NCI-H2227 treated with DMSO at 0.1 percent for 48 hours (cell line): ENCODE data around the gene SPDEF.

Experiments
- DNase-seq: peaks from one replicate; lab custom pipeline; 2025; lab: John Stamatoyannopoulos, UW

Gene SPDEF

GRCh38 chr6:34527751-34528670 lies 28.1 kb downstream of the SPDEF start:
- no peak for DNase-seq

DNA sequence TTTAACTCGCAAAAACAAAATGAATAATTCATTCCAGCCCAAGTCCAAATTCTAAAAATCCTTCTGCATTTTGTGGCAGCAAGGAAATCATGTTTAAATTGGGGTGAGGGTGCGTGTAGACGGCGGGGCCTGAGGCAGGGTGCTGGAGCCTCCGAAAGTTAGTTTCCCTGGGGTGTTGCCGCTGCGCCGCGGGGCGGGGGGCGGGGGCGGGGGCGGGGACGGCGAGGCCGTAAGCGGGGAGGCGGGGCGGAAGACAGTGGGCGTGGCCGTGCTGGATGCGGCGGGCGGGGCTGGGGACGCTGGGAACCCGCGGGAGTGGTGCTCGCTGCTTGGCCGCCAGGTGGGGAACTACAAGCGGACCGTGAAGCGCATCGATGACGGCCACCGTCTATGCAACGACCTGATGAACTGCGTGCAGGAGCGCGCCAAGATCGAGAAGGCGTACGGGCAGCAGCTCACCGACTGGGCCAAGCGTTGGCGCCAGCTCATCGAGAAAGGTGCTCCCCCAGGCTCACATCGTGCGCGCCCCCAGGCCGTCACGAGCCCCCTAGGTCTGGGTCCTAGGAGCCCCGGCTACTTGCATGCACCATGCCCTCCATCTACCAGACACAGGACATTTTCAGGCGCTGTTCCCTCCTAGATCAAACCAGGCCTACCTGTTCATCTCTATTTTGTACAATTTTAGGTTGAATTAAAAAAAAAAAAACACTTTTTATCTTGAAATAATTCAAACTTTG lies 29.0 kb downstream of the SPDEF start:
- peak; percentile 96 for DNase-seq

DNA sequence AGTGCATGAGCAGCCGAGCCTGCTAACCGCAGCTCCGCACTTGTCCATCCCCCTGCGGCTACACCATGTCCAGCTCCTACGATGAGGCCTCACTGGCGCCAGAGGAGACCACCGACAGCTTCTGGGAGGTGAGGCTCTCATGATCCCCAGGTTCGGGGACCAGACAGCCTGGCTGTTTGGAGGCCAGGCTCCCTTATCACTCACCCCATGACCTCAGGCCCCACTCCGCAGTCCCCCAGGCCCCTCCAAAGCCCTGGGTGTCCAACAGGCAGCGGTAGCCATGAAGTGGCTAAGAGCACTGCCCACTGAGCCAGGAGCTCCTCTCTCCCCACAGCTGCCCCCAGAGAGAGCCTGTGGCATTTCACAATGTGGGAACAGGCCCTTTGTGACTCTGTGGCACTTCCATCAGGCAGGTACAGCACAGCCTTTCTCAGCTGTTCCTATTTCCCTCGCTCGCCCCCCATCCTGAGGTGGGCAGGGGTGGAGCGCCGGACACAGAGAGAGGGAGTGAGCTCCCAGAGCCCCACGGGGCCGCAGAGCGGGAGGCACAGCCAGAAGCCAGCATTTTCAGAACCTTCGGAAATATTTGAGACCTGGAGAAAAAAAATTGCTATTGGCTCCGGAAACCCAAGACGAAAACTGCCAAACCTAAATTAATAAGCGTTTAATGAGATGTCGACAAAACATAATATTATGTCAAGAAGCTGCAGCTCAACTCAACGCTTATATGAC lies 29.7 kb downstream of the SPDEF start:
- DNase-seq = peak; percentile 37

GRCh38 chr6:34525431-34526175 lies 30.5 kb downstream of the SPDEF start:
- DNase-seq = no peak

DNA sequence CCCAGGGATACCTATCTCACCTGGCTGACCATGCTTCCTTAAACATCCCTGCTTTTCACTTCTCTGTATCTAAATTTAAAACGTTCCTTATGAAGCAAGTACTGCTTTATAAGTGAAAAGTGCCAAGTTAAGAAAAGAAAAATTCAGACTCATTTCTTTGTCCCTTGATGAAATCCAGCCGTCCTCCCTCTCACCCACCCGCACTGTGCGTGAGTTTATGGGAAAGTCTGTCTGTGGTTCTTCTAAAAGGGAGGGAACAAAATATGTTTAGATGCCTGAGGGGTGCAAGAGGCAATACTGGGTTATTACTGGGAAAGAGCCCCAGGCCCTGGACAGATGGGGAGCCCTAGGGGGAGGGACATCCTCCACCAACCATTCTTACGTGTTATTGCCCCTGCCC lies 31.2 kb downstream of the SPDEF start:
- DNase-seq = no peak

- no peak for DNase-seq
Measured at GRCh38 chr6:34524499-34524898, 31.6 kb downstream of the SPDEF start.

DNA sequence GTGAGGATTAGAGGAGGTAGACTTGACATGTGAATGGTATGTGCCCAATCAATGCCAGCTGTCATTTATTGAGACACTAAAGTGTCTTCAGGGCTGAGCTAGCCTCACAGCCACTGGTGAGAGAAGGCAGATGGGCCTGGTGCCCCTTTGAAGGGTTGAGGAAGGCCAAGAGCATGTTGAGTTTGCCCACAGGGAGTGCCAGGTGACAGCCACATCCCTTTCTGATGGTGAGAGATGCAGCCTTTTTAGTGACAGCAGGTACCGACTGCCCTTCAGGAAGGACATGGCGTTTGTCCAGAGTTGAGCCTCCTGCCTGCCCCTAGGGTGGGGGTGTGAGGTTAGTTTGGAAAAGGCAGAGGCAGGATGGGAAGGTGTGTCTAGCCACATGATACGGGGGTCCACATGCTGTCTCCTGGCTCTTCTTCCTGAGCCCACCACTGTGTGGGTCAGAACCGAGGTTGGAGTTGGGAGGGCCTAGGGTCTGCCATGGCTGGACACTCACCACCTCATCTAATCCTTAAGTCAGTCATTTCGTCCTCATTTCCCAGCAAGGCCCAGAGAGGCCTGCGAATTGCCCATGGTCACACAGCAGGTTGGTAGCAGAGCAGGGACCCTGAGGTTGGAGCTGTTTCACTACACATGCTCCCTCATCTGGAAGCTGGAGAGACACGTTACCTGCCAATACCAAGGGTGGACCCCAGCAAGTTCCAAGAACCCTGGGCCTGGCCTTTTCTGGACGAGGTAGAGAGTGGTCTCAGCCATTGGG lies 32.5 kb downstream of the SPDEF start:
- DNase-seq = no peak

GRCh38 chr6:34522761-34523160 lies 33.4 kb downstream of the SPDEF start:
- no peak for DNase-seq

DNA sequence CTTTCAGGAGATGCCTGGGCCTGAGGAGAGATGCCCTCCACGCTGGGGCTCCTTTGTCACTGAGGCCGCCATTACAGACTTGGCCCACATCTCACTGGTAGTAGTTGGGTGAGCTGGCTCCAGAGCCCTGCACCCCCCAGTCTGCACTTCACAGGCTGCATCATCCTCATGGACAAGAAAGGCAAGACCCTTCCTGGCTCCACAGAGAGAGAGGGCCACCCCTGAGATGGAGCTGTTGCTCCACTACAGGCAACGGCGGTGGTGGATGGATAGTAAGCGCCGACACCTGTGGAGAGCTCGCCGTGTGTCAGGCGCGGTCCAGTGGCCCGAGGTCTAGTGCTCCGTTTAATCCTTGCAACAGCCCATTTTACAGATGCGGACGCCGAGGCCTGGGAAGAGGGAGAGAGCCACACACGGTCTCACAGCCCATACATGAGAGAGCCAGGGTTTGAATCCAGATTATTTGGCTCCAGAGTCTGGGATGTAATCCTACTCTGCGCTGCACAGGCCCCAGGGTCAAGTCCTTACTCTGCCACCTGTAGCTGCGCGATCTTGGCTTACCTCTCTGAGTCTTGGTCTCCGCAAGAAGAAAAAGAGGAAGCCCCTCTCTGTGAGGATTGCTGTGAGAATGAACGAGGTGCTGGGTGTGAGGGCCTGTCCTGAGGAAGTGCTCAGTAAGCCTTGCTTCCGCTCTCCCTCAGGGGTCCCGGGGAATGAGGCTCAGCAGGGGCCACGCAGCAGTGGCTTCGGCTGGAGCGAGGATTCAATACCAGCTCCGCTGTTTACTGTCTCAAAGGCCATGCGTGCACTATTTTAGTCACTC lies 34.5 kb downstream of the SPDEF start:
- no peak for DNase-seq

DNA sequence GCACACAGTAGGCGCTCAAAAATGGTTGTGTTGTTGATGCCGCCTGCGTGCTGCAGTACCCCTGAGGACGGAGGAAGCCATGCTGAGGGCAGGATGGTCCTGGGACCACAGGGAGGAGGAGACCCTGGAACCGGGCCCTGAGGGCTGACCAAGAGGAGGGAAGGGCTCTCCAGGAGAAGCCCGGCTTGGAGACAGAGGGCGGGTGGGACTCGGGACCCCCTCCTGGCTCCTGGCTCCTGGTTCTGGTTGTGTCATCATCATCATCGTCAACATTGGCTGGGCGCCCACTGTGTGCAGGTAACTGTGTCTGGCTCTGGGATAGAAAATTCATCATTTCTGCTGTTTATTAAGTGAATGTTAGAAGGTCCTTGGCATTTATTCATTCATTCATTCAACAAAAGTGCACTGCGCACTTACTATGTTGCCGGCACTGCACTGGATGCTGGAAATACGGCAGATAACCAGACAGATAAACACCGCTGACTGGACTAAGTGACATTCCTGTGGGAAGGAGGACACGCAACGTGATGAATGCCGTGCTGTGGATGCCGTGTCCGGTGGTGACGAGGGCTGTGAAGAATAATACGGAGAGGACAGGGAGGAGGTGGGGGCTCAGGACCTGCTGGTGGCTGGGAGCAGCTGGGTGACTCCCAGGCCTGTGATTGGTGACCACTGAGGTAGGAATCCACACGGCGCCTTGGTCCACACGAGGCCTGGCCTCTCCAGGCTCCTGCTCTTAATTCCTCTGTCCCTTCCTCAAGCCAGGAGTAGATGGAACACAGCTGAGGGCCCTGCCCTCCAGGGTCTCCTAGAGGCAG lies 35.3 kb downstream of the SPDEF start:
- no peak for DNase-seq

GRCh38 chr6:34519971-34520644 lies 36.0 kb downstream of the SPDEF start:
- no peak for DNase-seq

DNA sequence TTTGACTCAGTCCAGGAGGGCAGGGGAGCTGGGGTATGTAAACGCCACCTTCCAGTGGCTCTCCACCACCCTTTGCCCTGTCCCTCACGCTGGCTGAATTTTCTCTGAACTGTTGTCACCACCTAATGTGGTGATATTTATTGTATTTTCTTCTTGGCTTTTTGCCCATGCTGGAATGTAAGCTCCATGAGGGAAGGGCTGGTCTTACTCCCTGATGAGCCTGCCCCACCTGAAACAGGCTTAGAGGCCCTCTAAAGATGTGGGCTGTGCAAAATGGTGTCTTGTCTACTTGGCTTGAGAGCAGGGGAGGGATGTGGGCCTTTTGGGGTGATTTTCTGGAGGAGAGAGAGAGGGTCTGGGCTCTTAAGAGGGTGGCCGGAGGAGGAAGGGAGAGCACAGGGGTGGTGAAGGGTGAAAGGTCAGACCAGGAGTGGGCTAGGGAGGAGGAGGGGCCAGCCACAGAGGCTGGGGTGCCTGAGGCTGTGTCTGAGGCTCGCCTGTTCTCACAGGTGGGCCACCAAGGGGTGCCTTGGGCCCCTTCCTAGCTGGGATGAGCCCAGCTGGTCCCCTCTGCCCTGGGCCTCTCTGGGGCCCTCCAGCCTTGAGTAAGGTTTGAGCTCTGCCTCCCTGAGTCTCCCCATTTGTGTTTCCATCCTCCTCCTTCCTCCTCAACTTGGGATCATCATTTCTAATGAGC lies 37.3 kb downstream of the SPDEF start:
- DNase-seq = no peak

DNA sequence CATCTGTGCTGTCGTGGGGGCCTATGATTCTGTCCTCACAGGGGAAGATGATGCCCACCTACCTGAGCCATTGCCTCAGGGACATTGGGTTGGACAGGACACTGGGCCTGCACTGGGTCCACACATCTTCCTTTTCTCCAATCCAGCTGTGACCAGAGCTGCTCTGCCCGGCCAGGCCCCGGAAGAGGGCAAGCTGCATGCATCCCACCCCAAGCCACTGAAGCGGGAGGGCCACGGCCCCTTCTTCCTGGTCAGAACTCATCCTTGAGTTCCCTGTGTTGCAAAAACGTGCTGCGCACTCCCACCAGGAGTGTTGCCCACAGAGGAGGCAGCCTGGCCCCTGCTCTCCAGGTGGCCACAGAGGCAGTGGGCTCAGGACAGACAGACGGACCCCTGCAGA lies 38.2 kb downstream of the SPDEF start:
- no peak for DNase-seq

GRCh38 chr6:34517461-34517881 lies 38.7 kb downstream of the SPDEF start:
- no peak for DNase-seq

GRCh38 chr6:34516391-34517324 lies 39.5 kb downstream of the SPDEF start:
- DNase-seq = no peak

DNA sequence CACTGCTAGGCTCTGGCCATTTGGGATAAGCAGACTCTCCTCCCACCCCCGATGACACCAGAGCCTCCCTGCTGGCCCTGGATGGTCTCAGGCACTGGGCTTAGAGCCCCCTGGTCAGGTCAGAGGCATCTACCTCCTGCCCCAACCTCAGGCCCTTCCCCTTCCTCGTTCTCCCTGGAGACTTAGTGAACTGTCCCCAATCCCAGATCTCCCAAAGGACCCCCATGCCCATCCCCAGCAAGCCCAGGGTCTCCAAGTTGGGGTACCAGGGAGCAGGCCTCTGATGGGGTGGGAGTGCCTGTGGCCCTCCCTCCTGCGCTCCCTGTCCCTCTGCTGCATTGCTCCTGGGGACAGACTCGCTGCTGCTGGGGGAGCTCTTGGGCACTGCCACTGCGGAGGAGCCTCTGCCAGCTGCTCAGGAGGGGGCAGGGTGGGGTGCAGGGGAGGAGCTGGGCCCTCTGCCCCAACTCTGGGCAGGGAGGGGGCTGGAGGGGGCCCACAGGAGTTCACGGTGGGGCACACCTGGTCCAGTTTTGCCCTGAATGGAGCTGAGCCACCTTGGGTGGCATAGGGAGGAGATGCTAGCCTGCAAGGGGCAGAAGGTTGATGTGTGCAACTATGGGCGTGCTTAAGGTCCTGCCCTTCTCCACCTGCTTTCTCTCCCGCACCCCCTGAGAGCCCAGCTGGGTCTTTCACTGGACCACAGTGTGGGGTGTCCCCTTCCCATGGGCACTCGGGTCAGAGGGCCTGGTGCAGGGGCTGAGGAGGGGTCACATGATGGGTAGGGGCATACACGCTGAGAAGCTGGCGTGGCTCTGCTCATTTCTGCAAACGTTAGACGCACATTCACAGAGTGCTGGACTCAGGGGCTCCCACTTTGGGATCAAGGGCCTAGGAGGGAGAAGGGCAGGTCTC lies 40.4 kb downstream of the SPDEF start:
- no peak for DNase-seq
